Thyroid gland (tissue), 4 donors: ENCODE data around the gene RASSF8. TPM values are rescaled to one million over a fixed set of nuclear protein-coding genes. Genes with fewer than 3 reads are reported as not detected.

ENCODE experiments used
- DNase-seq, 2 donors: peaks; one replicate each; pipeline ENCODE4 v3.0.0-alpha.2; 2019
- H3K27ac ChIP-seq, 3 donors: fragments of 200-600 bp; sonication (generic); 1 replicate in 2 of 3; 2 replicates in 1 of 3; pipeline ENCODE4 v1.5.1; 2016 to 2019; ENCODE audit warnings: mild to moderate bottlenecking in 1 of 3, moderate library complexity in 1 of 3
- H3K27me3 ChIP-seq: fragments of 200-600 bp; sonication (generic); one replicate; pipeline ENCODE4 v1.5.1; 2019
- H3K36me3 ChIP-seq, 2 donors: fragments of 200-600 bp; sonication (generic); one replicate each; pipeline ENCODE4 v1.5.1; 2016 to 2019
- H3K4me1 ChIP-seq, 2 donors: fragments of 200-600 bp; sonication (generic); one replicate each; pipeline ENCODE4 v1.5.1; 2017 to 2019
- H3K4me3 ChIP-seq, 3 donors: fragments of 200-600 bp; sonication (generic); replicated peaks in 1 of 3; 1 replicate in 2 of 3; 2 replicates in 1 of 3; pipeline ENCODE4 v1.5.1; 2016; ENCODE audit warnings: mild to moderate bottlenecking in 1 of 3
- H3K9me3 ChIP-seq: fragments of 200-600 bp; sonication (generic); one replicate; pipeline ENCODE4 v1.5.1; 2017
- CTCF ChIP-seq, 6 experiments: fragments of 200-600 bp in 3 of 6; fragments of 450-650 bp in 3 of 6; sonication (generic) in 3 of 6; IDR thresholded peaks; one replicate each; pipeline ENCODE4 v1.5.1; 2016 to 2019; ENCODE audit warnings: antibody characterized with exemption in 6 of 6, mild to moderate bottlenecking in 2 of 6, inconsistent platforms in 1 of 6, moderate library complexity in 1 of 6
- POLR2A ChIP-seq, 2 donors: fragments of 450-650 bp; IDR thresholded peaks; one replicate each; pipeline ENCODE4 v1.6.1; 2017; ENCODE audit warnings: antibody characterized with exemption in 2 of 2, mild to moderate bottlenecking in 2 of 2, moderate library complexity in 1 of 2
- WGBS, 2 donors: methylation state at CpG; one replicate each; pipeline ENCODE4 v1.1.5; 2017; 5-methylcytosine and 5-hydroxymethylcytosine counted together
- intact Hi-C: fragments of 100-400 bp; cut with DNase I; formaldehyde crosslinking; loops from one replicate; pipeline ENCODE4 v1.15.1; 2023
- total RNA-seq, 4 donors: library from RNA; depleted of rRNA; stranded (reverse); fragments of >200 nt; gene quantifications; one replicate each; pipeline ENCODE4 v1.2.3, GENCODE V29; 2016

RASSF8 gene
- total RNA-seq, 4 donors from 2014 or later, result 20.1 to 69.1 (median 33.5) TPM

DNA sequence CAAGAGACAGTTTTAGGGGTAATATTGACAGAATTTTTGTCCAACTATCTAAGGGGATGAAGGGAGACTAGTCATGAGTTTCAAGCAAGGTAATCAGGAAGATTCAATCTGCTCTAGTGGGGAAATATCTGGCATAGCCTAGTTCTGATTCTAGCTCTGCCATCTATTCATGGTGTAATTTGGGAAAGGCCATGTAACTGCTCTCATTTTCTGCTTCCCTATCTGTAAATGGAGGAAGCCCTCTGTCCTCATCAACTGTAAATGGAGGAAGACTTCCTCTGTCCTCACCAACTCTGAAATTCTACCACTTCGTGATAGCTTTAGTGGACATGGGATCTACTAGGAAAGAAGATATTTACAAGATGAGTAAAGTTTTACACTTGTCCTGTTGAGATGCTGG is 128.5 kb downstream of the RASSF8 start:
- Histone ChIP-seq H3K4me3 (no peak overlapping the region), H3K4me1 (no peaks in the 10 kb centered on the region), H3K36me3 (no peaks in the 10 kb centered on the region), H3K27me3 (no peaks in the 10 kb centered on the region), H3K27ac (no peak overlapping the region), H3K9me3 (no peaks in the 10 kb centered on the region)
- DNase-seq, result no peak
- TF ChIP-seq POLR2A (IDR thresholded peaks at IDR 0.05), result no peak
- TF ChIP-seq CTCF (IDR thresholded peaks at IDR 0.05), result no peak
- intact Hi-C loops, result no loop called here
- WGBS, 2 donors, result 85 to 92% methylated on average over 1 of the region's 1 CpG

DNA sequence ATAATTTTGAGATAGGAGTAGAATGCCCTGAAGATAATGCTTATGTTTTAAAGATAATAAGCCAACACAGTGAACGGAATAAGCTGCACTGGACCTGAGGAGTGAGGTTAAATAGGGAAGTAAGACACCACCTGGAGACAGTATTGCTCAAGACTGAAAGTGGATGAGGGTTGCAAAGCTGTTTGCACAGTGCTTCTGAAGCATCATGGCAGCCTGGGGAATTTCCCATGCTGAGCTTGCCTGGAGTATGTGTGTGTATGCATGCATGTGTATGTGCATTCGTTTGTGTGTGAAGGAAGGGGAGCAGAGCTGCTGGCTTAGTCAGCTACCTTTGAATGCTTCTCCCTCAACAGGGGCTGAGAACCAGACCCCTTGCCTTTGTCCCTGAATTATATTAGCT is 130.5 kb downstream of the RASSF8 start:
- Histone ChIP-seq H3K27ac (no peak overlapping the region), H3K4me3 (no peak overlapping the region), H3K9me3 (no peaks in the 10 kb centered on the region), H3K27me3 (no peaks in the 10 kb centered on the region), H3K4me1 (no peaks in the 10 kb centered on the region), H3K36me3 (no peaks in the 10 kb centered on the region)
- intact Hi-C loops, result no loop called here
- TF ChIP-seq POLR2A (IDR thresholded peaks at IDR 0.05) (no peak), CTCF (IDR thresholded peaks at IDR 0.05) (no peak)
- no peak for DNase-seq
- WGBS, 2 donors, result 57 to 68% methylated on average over 2 of the region's 2 CpGs

DNA sequence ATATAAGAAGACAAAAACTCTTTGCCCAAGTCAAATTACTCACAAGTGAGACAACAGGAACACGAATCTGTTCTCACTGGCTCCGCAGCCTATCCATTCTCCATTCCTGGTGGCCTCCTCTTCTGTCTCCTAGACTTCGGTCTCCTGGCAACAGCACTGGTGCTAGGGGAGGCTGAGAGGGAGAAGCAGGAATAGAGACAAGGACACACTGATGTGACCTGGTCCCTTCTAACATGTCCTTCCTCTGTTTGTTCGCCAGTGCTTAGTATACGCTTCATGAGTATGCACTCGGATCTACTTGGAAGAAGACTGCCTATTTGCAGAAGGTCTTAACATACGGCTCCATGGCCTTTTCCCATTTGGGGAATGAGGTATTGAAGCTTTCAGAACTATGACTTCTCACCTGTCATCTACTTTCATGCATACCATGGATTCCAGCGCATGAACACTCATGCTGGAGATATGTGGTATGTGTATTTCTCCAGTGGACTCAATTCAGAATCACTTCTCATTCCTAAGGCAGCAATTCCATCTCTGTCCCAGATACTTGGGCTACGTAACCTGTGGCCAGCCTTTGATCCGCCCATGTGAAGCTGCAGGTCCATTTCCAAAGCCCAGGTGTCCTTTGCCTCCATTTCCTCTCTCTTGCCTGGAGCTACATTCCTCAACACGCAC is 132.5 kb downstream of the RASSF8 start:
- no peaks in the 10 kb centered on the region for H3K27me3 ChIP-seq
- no peaks in the 10 kb centered on the region for H3K36me3 ChIP-seq
- intact Hi-C loops, result loop anchor here (10.0 kb wide), 2 partner anchors 314 to 564 kb away; no protein-coding TSS in a partner anchor
- no peak for DNase-seq
- no peak for TF ChIP-seq CTCF (IDR thresholded peaks at IDR 0.05)
- no peak for TF ChIP-seq POLR2A (IDR thresholded peaks at IDR 0.05)
- no peak overlapping the region for H3K27ac ChIP-seq
- H3K4me3 ChIP-seq, result no peak overlapping the region
- no peaks in the 10 kb centered on the region for H3K4me1 ChIP-seq
- H3K9me3 ChIP-seq, result no peaks in the 10 kb centered on the region
- WGBS, 2 donors, result 85 to 87% methylated on average over 11 of the region's 11 CpGs

- intact Hi-C loops, result loop anchor here (10.0 kb wide), 2 partner anchors 313 to 563 kb away; no protein-coding TSS in a partner anchor
- Histone ChIP-seq H3K4me3 (no peak overlapping the region), H3K27me3 (no peaks in the 10 kb centered on the region), H3K27ac (no peak overlapping the region), H3K36me3 (no peaks in the 10 kb centered on the region), H3K4me1 (no peaks in the 10 kb centered on the region), H3K9me3 (no peaks in the 10 kb centered on the region)
- no peak for DNase-seq
- TF ChIP-seq POLR2A (IDR thresholded peaks at IDR 0.05), result no peak
- peak in 1 of 6 experiments; percentile 6 for TF ChIP-seq CTCF (IDR thresholded peaks at IDR 0.05)
- 75 to 80% methylated on average over 6 of the region's 6 CpGs for WGBS, 2 donors
Measured at GRCh38 chr12:26091822-26092221, 133.3 kb downstream of the RASSF8 start.

DNA sequence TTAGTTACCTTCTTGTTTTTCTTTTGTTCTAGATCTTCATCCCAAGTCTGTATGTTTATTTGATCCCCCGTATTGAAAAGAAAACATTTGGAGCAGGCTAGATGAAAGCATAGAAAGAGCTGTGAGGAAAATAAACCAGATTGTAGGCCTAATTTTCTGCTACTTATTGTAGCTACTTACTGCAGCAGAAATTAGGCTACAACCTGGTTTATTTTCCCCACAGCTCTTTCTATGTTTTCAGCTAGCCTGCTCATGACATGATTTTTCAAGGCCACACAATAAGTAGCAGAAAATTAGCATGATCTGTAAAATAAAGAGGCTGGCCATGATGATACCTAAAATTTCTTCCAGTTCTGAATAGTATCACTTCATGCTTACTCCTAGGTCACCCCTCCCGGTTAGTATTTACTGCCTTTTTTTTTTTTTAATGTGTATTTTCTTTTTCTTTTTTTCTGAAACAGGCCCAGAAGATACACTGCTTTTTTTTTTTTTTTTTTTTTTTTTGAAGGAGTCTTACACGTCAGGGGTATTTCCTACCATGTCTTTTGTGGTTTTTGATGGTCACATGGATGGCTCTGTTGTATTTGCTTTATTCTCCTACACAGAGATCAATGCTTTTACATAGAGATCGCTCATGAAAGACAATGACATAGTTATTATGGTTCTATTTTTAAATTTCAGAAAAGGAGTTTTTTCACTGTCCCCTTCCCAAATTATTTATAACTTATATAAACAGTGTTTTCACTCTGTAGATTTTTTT is 134.0 kb downstream of the RASSF8 start:
- no peaks in the 10 kb centered on the region for H3K36me3 ChIP-seq
- no peak for TF ChIP-seq POLR2A (IDR thresholded peaks at IDR 0.05)
- no peak for TF ChIP-seq CTCF (IDR thresholded peaks at IDR 0.05)
- H3K4me3 ChIP-seq, result no peak overlapping the region
- no peak for DNase-seq
- H3K9me3 ChIP-seq, result no peaks in the 10 kb centered on the region
- no peaks in the 10 kb centered on the region for H3K27me3 ChIP-seq
- H3K27ac ChIP-seq, result no peak overlapping the region
- intact Hi-C loops, result loop anchor here (10.0 kb wide), 2 partner anchors 312 to 562 kb away; no protein-coding TSS in a partner anchor
- peaks cover 0 to 4% of the 10 kb centered on the region in 2 donors for H3K4me1 ChIP-seq
- 62 to 81% methylated on average over 4 of the region's 4 CpGs for WGBS, 2 donors
